GM19463 (cell line): Measurements from ENCODE around the gene LENG9.
A peak's percentile ranks its signal among the peaks of the same experiment; 100 is the strongest.
"Not testable (repeated sequence)": the region's sequence is repeated elsewhere in the genome, so short reads cannot be mapped to it uniquely, and the experiment has no call there.

Source experiments
- ATAC-seq: cut with Tn5 transposase; IDR thresholded peaks from one replicate; pipeline ENCODE4 v1.9.1; 2021; ENCODE audit warnings: mild to moderate bottlenecking, moderate library complexity; ENCODE audit not compliant: unreplicated experiment

LENG9 gene

DNA sequence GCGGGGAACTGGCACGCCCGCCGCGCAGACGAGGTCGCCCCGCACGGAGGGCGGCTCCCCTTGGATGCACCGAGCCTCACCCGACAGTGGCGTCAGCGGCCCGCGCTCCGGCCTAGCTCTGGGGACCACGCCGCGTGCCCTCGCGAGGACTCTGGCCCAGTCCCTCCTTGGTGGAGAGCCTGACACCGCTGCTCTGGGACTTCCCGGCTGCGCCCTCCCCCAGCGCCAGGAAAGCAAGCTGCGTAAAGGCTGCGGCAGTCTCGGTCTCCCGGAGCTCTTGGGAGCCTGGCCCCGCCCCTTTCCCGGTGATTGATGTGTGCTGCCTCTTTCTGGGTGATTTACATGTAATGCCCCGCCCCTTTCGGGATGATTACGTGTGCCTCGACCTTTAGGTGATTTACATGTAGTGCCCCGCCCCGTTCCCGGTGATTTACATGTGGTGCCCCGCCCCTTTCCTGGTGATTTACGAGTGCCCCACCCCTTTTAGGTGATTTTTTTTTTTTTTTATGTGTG, at the start of gene LENG9:
LENG9 (minus strand) TSS at position 248 of the 513 bp plus-strand sequence. CDS start 252 bp downstream, outside the sequence.
- peak; percentile 44 for ATAC-seq

DNA sequence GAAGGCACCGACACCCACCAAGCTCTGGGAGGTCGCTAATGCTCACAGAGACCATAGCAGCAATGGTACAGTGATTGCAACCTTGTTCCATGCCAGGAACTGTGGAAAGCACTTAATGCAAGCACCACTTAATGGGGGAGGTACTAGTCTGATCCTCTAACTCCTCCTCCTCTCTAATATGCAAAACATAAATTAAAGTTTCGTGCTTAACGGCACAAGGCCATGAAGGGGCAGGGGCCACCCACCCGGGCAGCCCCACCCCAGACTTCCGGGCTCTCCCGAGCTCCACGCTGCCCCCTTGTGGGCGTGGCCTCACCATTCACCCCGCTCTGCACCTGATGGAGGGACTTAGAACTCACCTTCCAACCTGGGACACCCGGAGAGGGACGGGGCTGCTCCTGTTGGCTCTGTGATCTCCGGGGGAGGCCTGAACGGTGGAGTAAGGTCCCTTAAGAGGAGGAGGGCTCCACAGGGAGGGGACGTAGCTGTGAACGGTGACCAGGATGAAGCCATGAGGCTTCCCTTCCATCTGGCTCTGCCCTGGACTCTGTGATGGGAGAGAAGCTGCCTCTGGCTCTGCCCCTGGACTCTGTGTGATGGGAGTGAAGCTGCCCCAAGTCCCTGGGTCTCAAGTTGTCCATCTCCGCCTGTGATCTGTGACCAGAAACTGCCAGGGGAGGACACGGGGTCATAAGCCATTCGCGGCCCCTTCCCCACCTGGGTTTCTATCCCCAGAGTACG, 45.8 kb upstream of the LENG9 start:
- ATAC-seq = not testable (repeated sequence)

GRCh38 chr19:54508487-54508886, 44.9 kb upstream of the LENG9 start:
- ATAC-seq = not testable (repeated sequence)

DNA sequence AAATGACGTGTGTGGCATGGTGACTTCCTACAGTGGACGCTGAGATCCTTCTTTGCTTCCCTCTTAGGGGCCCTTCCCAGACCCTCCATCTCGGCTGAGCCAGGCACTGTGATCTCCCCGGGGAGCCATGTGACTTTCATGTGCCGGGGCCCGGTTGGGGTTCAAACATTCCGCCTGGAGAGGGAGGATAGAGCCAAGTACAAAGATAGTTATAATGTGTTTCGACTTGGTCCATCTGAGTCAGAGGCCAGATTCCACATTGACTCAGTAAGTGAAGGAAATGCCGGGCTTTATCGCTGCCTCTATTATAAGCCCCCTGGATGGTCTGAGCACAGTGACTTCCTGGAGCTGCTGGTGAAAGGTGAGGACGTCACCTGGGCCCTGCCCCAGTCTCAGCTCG, 44.2 kb upstream of the LENG9 start:
- no peak for ATAC-seq

GRCh38 chr19:54507038-54507717, 43.6 kb upstream of the LENG9 start:
- not testable (repeated sequence) for ATAC-seq

DNA sequence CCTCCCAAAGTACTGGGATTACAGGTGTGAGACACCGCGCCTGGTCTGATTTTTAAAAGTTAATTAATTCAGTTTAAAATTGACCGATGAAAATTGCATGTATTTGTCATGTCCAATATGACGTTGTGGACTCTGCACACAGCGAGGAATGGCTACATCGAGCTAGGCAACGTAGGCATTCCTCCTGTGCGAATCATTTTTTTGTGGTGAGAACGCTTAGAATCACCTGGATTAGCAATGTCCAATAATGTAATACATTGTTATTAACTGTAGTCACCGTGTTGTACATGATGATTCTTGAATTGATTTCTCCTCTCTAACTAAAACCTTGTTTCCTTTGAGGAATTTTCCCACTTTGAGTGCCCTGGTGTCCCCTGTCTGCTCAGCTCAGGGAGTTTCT, 42.5 kb upstream of the LENG9 start:
- no peak for ATAC-seq

- not testable (repeated sequence) for ATAC-seq
Observed at GRCh38 chr19:54505542-54505941, 42.0 kb upstream of the LENG9 start.

- ATAC-seq = no peak
Observed at GRCh38 chr19:54502518-54503048, 39.0 kb upstream of the LENG9 start, which contains the start of gene LAIR2. LAIR2 (plus strand) TSS chr19:54502831; CDS start chr19:54502919, 88 bp downstream.

GRCh38 chr19:54498451-54498772, 34.8 kb upstream of the LENG9 start:
- not testable (repeated sequence) for ATAC-seq

- ATAC-seq = not testable (repeated sequence)
Observed at GRCh38 chr19:54497747-54498450, 34.3 kb upstream of the LENG9 start.

GRCh38 chr19:54495284-54495683, 31.7 kb upstream of the LENG9 start:
- ATAC-seq = not testable (repeated sequence)

DNA sequence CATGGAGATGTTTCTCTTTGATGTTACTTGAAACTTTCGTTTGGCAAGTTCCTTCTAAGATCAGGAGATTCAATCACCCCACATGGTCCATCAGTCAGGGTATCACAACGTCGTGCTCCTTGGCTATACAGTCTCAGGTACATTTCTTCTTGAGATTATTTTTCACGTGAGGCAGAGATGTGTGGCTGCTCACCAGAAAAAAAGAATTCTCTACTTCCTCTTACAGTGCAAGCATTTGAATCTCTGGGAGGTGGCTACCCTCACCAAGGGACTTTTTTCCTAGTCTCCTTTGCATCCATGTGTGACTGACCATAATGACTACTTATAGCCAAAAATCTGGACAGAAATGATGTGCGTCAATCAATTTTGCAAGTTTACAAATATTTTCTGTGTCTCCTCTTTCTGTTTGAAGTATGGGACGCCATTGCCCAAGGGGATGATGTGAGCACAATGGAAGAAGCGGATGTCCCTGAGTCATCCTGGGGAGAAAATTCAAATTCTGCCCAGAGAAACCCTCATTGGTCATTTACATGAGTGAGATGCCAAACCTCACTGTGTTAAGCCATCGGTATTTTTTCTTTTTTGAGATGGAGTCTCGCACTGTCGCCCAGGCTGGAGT, 30.5 kb upstream of the LENG9 start:
- no peak for ATAC-seq

DNA sequence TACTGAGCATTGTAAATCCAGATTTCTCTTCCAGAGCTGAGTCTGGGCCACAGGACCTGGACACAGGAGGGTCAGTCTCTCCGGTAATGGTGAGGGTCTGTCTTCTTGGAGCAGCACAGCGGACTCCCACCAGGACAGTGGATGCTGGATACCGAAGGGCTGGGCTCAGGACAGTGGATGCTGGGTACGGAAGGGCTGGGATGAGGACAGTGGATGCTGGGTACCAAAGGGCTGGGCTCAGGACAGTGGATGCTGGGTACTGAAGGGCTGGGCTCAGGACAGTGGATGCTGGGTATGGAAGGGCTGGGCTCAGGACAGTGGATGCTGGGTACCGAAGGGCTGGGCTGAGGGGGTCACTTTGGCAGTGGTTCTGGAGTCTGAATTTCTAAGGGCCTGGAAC, 29.5 kb upstream of the LENG9 start:
- not testable (repeated sequence) for ATAC-seq

DNA sequence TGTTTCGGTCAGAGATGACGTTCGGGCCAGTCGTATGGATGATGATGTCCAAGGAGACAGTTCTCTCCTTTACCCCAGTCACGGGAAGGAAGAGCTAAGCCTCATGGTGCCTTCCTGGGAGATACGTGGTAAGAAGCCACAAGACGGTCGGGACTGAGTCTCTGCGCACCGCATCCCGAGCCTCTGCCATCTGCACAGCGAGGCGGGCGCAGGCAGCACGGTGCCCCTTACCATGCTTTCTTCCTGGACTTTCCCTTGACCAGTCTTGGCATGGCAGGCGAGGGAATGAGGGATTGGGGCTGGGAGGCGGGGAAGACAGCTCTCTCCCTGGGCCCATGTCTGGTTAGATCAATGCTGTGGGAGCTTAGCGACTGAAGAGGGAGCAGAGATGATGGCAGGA, 29.0 kb upstream of the LENG9 start:
- ATAC-seq = no peak

DNA sequence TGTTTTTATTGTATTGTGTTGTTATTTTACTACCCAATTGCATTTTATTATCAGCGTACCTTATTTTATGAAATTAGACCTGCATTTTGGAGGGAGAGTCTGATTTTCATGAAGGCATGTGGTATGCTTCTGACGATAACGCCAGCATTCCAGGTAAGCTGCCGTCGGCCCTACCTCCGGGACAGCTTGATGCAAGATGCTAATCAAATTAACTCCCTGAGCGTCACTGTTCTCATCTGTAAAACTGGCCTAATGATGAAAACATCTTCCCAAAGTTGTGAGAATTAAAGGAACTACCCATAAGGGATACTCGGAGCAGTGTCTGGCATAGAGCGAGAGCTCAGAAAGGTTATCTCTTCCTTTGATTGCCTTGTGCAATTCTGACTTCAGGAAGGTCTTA, 26.2 kb upstream of the LENG9 start:
- ATAC-seq = no peak

- ATAC-seq = no peak
Observed at GRCh38 chr19:54489341-54489740, 25.8 kb upstream of the LENG9 start.

DNA sequence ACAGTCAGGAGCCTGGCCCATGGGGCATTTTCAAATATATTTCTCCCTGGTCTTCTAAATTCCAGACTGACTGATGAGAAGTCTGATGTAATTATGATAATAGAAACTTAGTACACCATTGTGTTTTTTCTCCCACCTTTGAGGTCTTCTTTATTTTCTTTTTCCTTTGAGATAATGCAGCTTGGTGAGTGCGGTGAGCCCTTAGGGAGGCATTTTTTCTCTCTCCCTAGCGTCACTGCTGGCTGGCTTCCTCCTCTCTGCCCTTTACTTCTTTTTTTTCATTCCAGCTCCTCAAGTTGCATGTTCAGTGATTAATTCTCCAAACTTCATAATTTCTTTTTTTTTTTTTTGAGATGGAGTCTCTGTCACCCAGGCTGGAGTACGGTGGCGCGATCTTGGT, 22.3 kb upstream of the LENG9 start:
- no peak for ATAC-seq

DNA sequence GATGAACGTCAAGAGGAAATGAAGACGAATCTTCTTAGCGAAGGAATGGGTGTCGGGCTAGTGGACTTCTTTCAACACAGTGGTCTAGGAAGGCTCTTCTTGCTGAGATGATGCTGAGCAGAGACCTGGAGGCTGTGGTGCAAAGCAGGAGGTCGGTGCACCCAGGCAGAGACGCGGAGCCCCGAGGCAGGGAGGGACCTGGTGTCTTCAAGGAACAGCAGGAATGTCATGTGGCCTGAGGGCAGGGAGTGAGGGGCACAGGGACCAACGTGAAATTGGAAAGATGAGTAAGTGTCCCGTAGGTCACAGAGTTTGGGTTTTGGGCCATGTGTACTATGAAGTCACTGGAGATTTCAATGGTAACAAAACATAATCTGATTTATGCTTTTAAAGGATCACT, 20.9 kb upstream of the LENG9 start:
- no peak for ATAC-seq

- ATAC-seq = no peak
Observed at GRCh38 chr19:54482889-54483288, 19.3 kb upstream of the LENG9 start.

GRCh38 chr19:54481326-54481930, 17.9 kb upstream of the LENG9 start:
- ATAC-seq = no peak
